SK-N-SH (cell line): Measurements from ENCODE around the gene LPIN1. TPM values are rescaled to one million over a fixed set of nuclear protein-coding genes. Genes with fewer than 3 reads are reported as not detected.

Experiments
- CTCF ChIA-PET: fragments of 300-600, 350-600 bp; formaldehyde crosslinking; extraction: SDS; loops from one replicate; lab custom pipeline; 2021; lab: Yijun Ruan, JAX
- POLR2A ChIA-PET: fragments of 350-600 bp; sonication (Branson Sonifier 250); formaldehyde crosslinking; extraction: SDS; loops from one replicate; lab custom pipeline; 2020; ENCODE audit warnings: antibody characterized with exemption, inconsistent platforms; lab: Yijun Ruan, JAX
- DNase-seq: peaks from one replicate; pipeline ENCODE4 v3.0.0; 2012
- H2AFZ ChIP-seq: fragments of 200-600 bp; sonication (generic); 2 replicates; pipeline ENCODE4 v1.8.1; 2016; ENCODE audit warnings: antibody characterized with exemption, mild to moderate bottlenecking, low read depth
- H3F3A ChIP-seq: fragments of 200-600 bp; sonication (generic); replicated peaks from 2 replicates; pipeline ENCODE3; 2016; ENCODE audit warnings: antibody characterized with exemption, mild to moderate bottlenecking; ENCODE audit not compliant: insufficient read depth
- H3K27ac ChIP-seq, 2 experiments: fragments of 200-500 bp in 1 of 2; fragments of 200-600 bp in 1 of 2; sonication (Bioruptor generic) in 1 of 2; sonication (generic), shearing (Covaris generic) in 1 of 2; 2 replicates each; pipeline versions ENCODE4 v1.5.1 to v1.6.1; 2014 to 2016; ENCODE audit warnings: low read depth in 2 of 2, inconsistent platforms in 1 of 2, low read length in 1 of 2, mild to moderate bottlenecking in 1 of 2, mixed read lengths in 1 of 2
- H3K27me3 ChIP-seq: fragments of 200-600 bp; sonication (generic), shearing (Covaris generic); 2 replicates; pipeline ENCODE4 v1.6.1; 2016; ENCODE audit warnings: mixed run types; ENCODE audit not compliant: insufficient read depth
- H3K36me3 ChIP-seq, 2 experiments: fragments of 200-500 bp in 1 of 2; fragments of 200-600 bp in 1 of 2; sonication (Bioruptor generic) in 1 of 2; sonication (generic) in 1 of 2; replicated peaks in 1 of 2; 2 replicates each; pipeline versions ENCODE3 to v1.5.1; 2014 to 2016; ENCODE audit warnings: low read length in 1 of 2, mild to moderate bottlenecking in 1 of 2; ENCODE audit not compliant: insufficient read depth in 2 of 2, control insufficient read depth in 1 of 2
- H3K4me1 ChIP-seq, 2 experiments: fragments of 200-500 bp in 1 of 2; fragments of 200-600 bp in 1 of 2; sonication (Bioruptor generic) in 1 of 2; sonication (generic), shearing (Covaris generic) in 1 of 2; 2 replicates each; pipeline versions ENCODE4 v1.5.1 to v1.6.1; 2014 to 2016; ENCODE audit warnings: low read depth in 1 of 2, low read length in 1 of 2, mixed run types in 1 of 2; ENCODE audit not compliant: insufficient read depth in 2 of 2, control insufficient read depth in 1 of 2
- H3K4me2 ChIP-seq: fragments of 200-600 bp; sonication (generic), shearing (Covaris generic); 2 replicates; pipeline ENCODE4 v1.6.1; 2017; ENCODE audit warnings: mixed run types
- H3K4me3 ChIP-seq, 2 experiments: fragments of 200-500 bp in 1 of 2; fragments of 200-600 bp in 1 of 2; sonication (Bioruptor generic) in 1 of 2; sonication (generic), shearing (Covaris generic) in 1 of 2; 2 replicates each; pipeline versions ENCODE4 v1.5.1 to v1.8.1; 2014 to 2016; ENCODE audit warnings: low read depth in 2 of 2, inconsistent platforms in 1 of 2, low read length in 1 of 2, mild to moderate bottlenecking in 1 of 2, mixed read lengths in 1 of 2, moderate library complexity in 1 of 2
- H3K79me2 ChIP-seq: fragments of 200-600 bp; sonication (generic); 2 replicates; pipeline ENCODE4 v1.8.1; 2017; ENCODE audit warnings: mild to moderate bottlenecking; ENCODE audit not compliant: insufficient read depth
- H3K9ac ChIP-seq: fragments of 200-600 bp; sonication (generic); 2 replicates; pipeline ENCODE4 v1.6.1; 2017; ENCODE audit warnings: mixed run types
- H3K9me2 ChIP-seq: fragments of 200-600 bp; sonication (generic); 2 replicates; pipeline ENCODE4 v1.6.1; 2017; ENCODE audit warnings: mixed run types
- H3K9me3 ChIP-seq: fragments of 200-600 bp; sonication (generic); 2 replicates; pipeline ENCODE4 v1.6.1; 2017; ENCODE audit warnings: mixed run types, mild to moderate bottlenecking, moderate library complexity
- H4K20me1 ChIP-seq: fragments of 200-600 bp; sonication (generic); 2 replicates; pipeline ENCODE4 v1.6.1; 2017; ENCODE audit warnings: mild to moderate bottlenecking, mixed run types; ENCODE audit not compliant: insufficient read depth
- EP300 ChIP-seq, 2 experiments: IDR thresholded peaks; 2 replicates each; pipeline versions ENCODE4 v1.4.0 to v1.6.1; 2012; ENCODE audit warnings: borderline replicate concordance in 1 of 2, low read depth in 1 of 2, low read length in 1 of 2
- FOSL2 ChIP-seq: IDR thresholded peaks from 2 replicates; pipeline ENCODE4 v1.4.0; 2012; ENCODE audit warnings: low read depth, mild to moderate bottlenecking, moderate library complexity, borderline replicate concordance
- FOXJ3 ChIP-seq: sonication (generic); formaldehyde crosslinking; IDR thresholded peaks from 2 replicates; pipeline ENCODE4 v1.5.1; 2020; ENCODE audit warnings: mild to moderate bottlenecking, missing genetic modification reagents
- JUND ChIP-seq: IDR thresholded peaks from 2 replicates; pipeline ENCODE4 v1.4.0; 2012
- NFIC ChIP-seq: IDR thresholded peaks from 2 replicates; pipeline ENCODE4 v1.4.0; 2012; ENCODE audit warnings: borderline replicate concordance
- RAD21 ChIP-seq: IDR thresholded peaks from 2 replicates; pipeline ENCODE4 v1.6.1; 2012; ENCODE audit warnings: mild to moderate bottlenecking, low read length
- SMC3 ChIP-seq: IDR thresholded peaks from 2 replicates; pipeline ENCODE4 v1.6.1; 2012; ENCODE audit warnings: low read depth, low read length, improper control_type of control experiment
- TCF12 ChIP-seq: IDR thresholded peaks from 2 replicates; pipeline ENCODE4 v1.4.0; 2012
- TEAD4 ChIP-seq: IDR thresholded peaks from 2 replicates; pipeline ENCODE4 v1.4.0; 2012; ENCODE audit warnings: mild to moderate bottlenecking, borderline replicate concordance; ENCODE audit not compliant: insufficient read depth
- YY1 ChIP-seq: IDR thresholded peaks from 2 replicates; pipeline ENCODE4 v1.4.0; 2012; ENCODE audit warnings: low read depth, mild to moderate bottlenecking
- WGBS: methylation state at CpG from one replicate; pipeline ENCODE4 v1.1.6; 2017; ENCODE audit warnings: low lambda C conversion rate; 5-methylcytosine and 5-hydroxymethylcytosine counted together
- polyA plus RNA-seq, 3 experiments: library from polyadenylated mRNA; depleted of rRNA; stranded (reverse); fragments of >200 nt; gene quantifications; 2 replicates each; pipeline ENCODE4 v1.2.3, GENCODE V29; 2012
- TF ChIP-seq, protein P1 (sequence below): IDR thresholded peaks from 2 replicates; pipeline ENCODE4 v1.4.0; 2012; ENCODE audit warnings: low read depth, borderline replicate concordance
- TF ChIP-seq, protein P2 (sequence below): fragments of 150-350 bp; IDR thresholded peaks from 2 replicates; pipeline ENCODE4 v1.6.1; 2017; ENCODE audit warnings: antibody characterized with exemption, low read length, low read depth, borderline replicate concordance
- TF ChIP-seq, protein P3 (sequence below): IDR thresholded peaks from 2 replicates; pipeline ENCODE4 v1.6.1; 2012; ENCODE audit warnings: mild to moderate bottlenecking, low read depth, low read length, moderate library complexity
- TF ChIP-seq, protein P4 (sequence below): IDR thresholded peaks from 2 replicates; pipeline ENCODE4; 2012

Gene LPIN1
- polyA plus RNA-seq, 1 of the 3 experiments (the other 2 are of a cell fraction) = 22.1 TPM

DNA sequence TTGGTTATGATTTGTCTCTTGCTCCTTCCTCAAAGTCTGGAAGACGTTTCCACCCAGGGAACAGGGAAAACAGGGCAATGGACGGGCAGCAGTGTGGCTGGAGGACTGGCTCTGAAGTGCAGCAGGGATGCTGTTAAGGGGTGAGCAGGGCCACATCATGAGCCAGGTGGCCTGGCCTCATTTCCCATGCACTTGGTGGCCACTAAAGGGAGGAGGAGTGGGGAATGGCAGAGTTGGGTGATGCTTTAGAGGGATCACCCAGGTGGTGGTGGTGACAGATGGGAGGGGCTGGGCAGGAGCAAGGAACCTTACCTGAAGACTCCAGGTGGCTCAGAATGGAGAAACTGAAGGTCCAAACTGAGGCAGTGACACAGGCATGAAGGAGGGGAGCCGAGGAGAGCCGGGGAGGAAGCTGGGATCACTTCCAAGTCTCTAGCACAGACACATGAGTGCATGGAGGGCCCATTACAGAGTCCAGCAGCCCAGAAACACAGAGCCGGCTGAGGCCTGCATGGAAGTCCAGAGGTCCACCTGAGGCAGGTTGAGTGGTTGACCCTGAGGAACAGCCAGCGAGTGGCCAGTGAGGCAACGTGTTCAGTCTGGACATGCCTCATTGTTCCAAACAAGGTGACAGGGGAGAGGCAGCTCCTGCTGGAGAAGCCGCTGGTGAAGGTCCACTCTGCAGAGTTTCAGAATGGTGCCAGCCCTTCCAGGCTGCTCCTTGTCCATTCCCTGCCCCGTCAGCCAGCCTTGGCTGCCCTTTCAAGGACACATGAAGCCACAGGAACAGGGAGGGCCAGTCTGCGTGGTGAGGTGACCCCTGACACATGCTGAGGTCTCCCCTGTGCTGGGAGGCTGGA is 91.7 kb downstream of the LPIN1 start:
- TF ChIP-seq, protein P1, sequence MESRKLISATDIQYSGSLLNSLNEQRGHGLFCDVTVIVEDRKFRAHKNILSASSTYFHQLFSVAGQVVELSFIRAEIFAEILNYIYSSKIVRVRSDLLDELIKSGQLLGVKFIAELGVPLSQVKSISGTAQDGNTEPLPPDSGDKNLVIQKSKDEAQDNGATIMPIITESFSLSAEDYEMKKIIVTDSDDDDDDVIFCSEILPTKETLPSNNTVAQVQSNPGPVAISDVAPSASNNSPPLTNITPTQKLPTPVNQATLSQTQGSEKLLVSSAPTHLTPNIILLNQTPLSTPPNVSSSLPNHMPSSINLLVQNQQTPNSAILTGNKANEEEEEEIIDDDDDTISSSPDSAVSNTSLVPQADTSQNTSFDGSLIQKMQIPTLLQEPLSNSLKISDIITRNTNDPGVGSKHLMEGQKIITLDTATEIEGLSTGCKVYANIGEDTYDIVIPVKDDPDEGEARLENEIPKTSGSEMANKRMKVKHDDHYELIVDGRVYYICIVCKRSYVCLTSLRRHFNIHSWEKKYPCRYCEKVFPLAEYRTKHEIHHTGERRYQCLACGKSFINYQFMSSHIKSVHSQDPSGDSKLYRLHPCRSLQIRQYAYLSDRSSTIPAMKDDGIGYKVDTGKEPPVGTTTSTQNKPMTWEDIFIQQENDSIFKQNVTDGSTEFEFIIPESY = no peak
- no peak for TF ChIP-seq FOXJ3 (CRISPR knock-in tag)
- TF ChIP-seq SMC3 = no peak
- TF ChIP-seq JUND = no peak
- Histone ChIP-seq H3K27me3 (no peaks in the 10 kb centered on the region), H3K9me3 (no peaks in the 10 kb centered on the region), H3K9ac (no peak overlapping the region), H4K20me1 (no peaks in the 10 kb centered on the region), H3K36me3 (no peaks in the 10 kb centered on the region), H3K4me3 (no peak overlapping the region), H3K79me2 (no peaks in the 10 kb centered on the region), H3F3A (peaks cover 6% of the 10 kb centered on the region), H3K9me2 (no peaks in the 10 kb centered on the region), H2AFZ (no peak overlapping the region), H3K4me1 (peaks cover 11% of the 10 kb centered on the region in 2 experiments; a peak in 2 of 4 replicates), H3K27ac (no peak overlapping the region), H3K4me2 (no peak overlapping the region)
- WGBS = 79% methylated on average over 10 of the region's 10 CpGs
- ChIA-PET CTCF (interaction anchor here (0.9 to 1.8 kb wide), 3 partner anchors 8 to 880 kb away, joined by 3 to 8 read pairs (median 8); partner anchors contain the start of gene TRIB2), POLR2A (no interaction called here)
- DNase-seq = no peak

DNA sequence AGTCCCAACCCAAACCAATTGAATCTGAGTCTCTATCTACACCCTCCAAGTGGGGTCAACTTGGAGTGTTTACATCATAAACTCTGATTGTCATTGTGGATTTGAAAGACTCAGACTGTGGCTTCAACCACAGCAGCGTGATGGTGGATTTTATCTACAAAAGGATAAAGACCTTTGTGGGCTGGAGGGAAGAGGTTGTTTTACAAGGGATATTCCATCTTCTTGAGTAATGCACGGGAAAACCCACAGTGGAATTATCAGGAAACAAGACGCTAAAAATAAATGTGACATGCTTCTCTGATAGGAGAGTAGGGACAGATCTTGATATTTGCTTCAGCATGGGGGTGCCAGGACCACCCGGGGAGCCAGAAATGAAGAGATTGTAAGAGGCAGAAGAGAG is 93.5 kb downstream of the LPIN1 start:
- POLR2A ChIA-PET = no interaction called here

More for the DNA sequence above, 93.5 kb downstream of the LPIN1 start:
- TF ChIP-seq NFIC = no peak
- no peak for TF ChIP-seq EP300 (IDR thresholded peaks at IDR 0.05; ENCODE audit: borderline replicate concordance in 1 of 2, low read depth in 1 of 2, low read length in 1 of 2)
- no peak for TF ChIP-seq YY1
- TF ChIP-seq TEAD4 = no peak
- TF ChIP-seq TCF12 = no peak
- TF ChIP-seq FOSL2 = no peak
- TF ChIP-seq, protein P1 = no peak
- TF ChIP-seq, protein P2, sequence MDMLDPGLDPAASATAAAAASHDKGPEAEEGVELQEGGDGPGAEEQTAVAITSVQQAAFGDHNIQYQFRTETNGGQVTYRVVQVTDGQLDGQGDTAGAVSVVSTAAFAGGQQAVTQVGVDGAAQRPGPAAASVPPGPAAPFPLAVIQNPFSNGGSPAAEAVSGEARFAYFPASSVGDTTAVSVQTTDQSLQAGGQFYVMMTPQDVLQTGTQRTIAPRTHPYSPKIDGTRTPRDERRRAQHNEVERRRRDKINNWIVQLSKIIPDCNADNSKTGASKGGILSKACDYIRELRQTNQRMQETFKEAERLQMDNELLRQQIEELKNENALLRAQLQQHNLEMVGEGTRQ = no peak
- TF ChIP-seq SMC3 = no peak
- TF ChIP-seq RAD21 = no peak
- TF ChIP-seq, protein P3, sequence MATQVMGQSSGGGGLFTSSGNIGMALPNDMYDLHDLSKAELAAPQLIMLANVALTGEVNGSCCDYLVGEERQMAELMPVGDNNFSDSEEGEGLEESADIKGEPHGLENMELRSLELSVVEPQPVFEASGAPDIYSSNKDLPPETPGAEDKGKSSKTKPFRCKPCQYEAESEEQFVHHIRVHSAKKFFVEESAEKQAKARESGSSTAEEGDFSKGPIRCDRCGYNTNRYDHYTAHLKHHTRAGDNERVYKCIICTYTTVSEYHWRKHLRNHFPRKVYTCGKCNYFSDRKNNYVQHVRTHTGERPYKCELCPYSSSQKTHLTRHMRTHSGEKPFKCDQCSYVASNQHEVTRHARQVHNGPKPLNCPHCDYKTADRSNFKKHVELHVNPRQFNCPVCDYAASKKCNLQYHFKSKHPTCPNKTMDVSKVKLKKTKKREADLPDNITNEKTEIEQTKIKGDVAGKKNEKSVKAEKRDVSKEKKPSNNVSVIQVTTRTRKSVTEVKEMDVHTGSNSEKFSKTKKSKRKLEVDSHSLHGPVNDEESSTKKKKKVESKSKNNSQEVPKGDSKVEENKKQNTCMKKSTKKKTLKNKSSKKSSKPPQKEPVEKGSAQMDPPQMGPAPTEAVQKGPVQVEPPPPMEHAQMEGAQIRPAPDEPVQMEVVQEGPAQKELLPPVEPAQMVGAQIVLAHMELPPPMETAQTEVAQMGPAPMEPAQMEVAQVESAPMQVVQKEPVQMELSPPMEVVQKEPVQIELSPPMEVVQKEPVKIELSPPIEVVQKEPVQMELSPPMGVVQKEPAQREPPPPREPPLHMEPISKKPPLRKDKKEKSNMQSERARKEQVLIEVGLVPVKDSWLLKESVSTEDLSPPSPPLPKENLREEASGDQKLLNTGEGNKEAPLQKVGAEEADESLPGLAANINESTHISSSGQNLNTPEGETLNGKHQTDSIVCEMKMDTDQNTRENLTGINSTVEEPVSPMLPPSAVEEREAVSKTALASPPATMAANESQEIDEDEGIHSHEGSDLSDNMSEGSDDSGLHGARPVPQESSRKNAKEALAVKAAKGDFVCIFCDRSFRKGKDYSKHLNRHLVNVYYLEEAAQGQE = no peak
- TF ChIP-seq, protein P4, sequence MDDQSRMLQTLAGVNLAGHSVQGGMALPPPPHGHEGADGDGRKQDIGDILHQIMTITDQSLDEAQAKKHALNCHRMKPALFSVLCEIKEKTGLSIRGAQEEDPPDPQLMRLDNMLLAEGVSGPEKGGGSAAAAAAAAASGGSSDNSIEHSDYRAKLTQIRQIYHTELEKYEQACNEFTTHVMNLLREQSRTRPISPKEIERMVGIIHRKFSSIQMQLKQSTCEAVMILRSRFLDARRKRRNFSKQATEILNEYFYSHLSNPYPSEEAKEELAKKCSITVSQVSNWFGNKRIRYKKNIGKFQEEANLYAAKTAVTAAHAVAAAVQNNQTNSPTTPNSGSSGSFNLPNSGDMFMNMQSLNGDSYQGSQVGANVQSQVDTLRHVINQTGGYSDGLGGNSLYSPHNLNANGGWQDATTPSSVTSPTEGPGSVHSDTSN = no peak
- Histone ChIP-seq H3K36me3 (no peaks in the 10 kb centered on the region), H3K27ac (no peak overlapping the region), H2AFZ (no peak overlapping the region), H3K27me3 (no peaks in the 10 kb centered on the region), H3K9ac (no peak overlapping the region), H3K4me2 (no peak overlapping the region), H3K4me3 (no peak overlapping the region), H3K79me2 (no peaks in the 10 kb centered on the region), H4K20me1 (no peaks in the 10 kb centered on the region), H3K4me1 (peaks cover 0 to 3% of the 10 kb centered on the region in 2 experiments; a peak in 1 of 4 replicates), H3F3A (no peaks in the 10 kb centered on the region), H3K9me2 (no peaks in the 10 kb centered on the region), H3K9me3 (no peaks in the 10 kb centered on the region)
- WGBS = 74% methylated on average over 4 of the region's 4 CpGs
- CTCF ChIA-PET = no interaction called here
- DNase-seq = no peak
